ENCODE results near the gene C9orf152. TPM values are rescaled to one million over a fixed set of nuclear protein-coding genes. Genes with fewer than 3 reads are reported as not detected.

Gene C9orf152
- total RNA-seq, 1 donor from 2014 or later: not detected

GRCh38 chr9:110173322-110173642, 34.7 kb downstream of the C9orf152 start:
- H3K4me3 ChIP-seq (ENCODE audit: low read depth, low read length): no peak overlapping the region
- no peak for TF ChIP-seq CTCF (IDR thresholded peaks at IDR 0.05; ENCODE audit: insufficient read depth, low read length, poor library complexity, severe bottlenecking)

GRCh38 chr9:110170357-110171257, 37.4 kb downstream of the C9orf152 start:
- Histone ChIP-seq H3K4me3 (ENCODE audit: low read depth, low read length) (no peak overlapping the region), H3K36me3 (ENCODE audit: control insufficient read depth, insufficient read depth, low read length) (no peaks in the 10 kb centered on the region), H3K27me3 (ENCODE audit: control insufficient read depth, insufficient read depth, low read length) (no peaks in the 10 kb centered on the region)
- TF ChIP-seq CTCF (IDR thresholded peaks at IDR 0.05; ENCODE audit: insufficient read depth, low read length, poor library complexity, severe bottlenecking): no peak
- DNase-seq (ENCODE audit: low read depth): no peak

More at GRCh38 chr9:110173322-110173642, 34.7 kb downstream of the C9orf152 start:
- no peak for DNase-seq (ENCODE audit: low read depth)
- H3K36me3 ChIP-seq (ENCODE audit: control insufficient read depth, insufficient read depth, low read length): no peaks in the 10 kb centered on the region
- H3K27me3 ChIP-seq (ENCODE audit: control insufficient read depth, insufficient read depth, low read length): no peaks in the 10 kb centered on the region

GRCh38 chr9:110168486-110168885, 39.5 kb downstream of the C9orf152 start:
- Histone ChIP-seq H3K4me3 (ENCODE audit: low read depth, low read length) (no peak overlapping the region), H3K27me3 (ENCODE audit: control insufficient read depth, insufficient read depth, low read length) (no peaks in the 10 kb centered on the region), H3K36me3 (ENCODE audit: control insufficient read depth, insufficient read depth, low read length) (no peaks in the 10 kb centered on the region)
- no peak for DNase-seq (ENCODE audit: low read depth)
- no peak for TF ChIP-seq CTCF (IDR thresholded peaks at IDR 0.05; ENCODE audit: insufficient read depth, low read length, poor library complexity, severe bottlenecking)

- DNase-seq (ENCODE audit: low read depth): no peak
- TF ChIP-seq CTCF (IDR thresholded peaks at IDR 0.05; ENCODE audit: insufficient read depth, low read length, poor library complexity, severe bottlenecking): no peak
- Histone ChIP-seq H3K4me3 (ENCODE audit: low read depth, low read length) (no peak overlapping the region), H3K36me3 (ENCODE audit: control insufficient read depth, insufficient read depth, low read length) (no peaks in the 10 kb centered on the region), H3K27me3 (ENCODE audit: control insufficient read depth, insufficient read depth, low read length) (no peaks in the 10 kb centered on the region)
These were observed 46.0 kb downstream of the C9orf152 start for GRCh38 chr9:110161940-110162339.

- Histone ChIP-seq H3K36me3 (ENCODE audit: control insufficient read depth, insufficient read depth, low read length) (no peaks in the 10 kb centered on the region), H3K27me3 (ENCODE audit: control insufficient read depth, insufficient read depth, low read length) (no peaks in the 10 kb centered on the region), H3K4me3 (ENCODE audit: low read depth, low read length) (no peak overlapping the region)
- TF ChIP-seq CTCF (IDR thresholded peaks at IDR 0.05; ENCODE audit: insufficient read depth, low read length, poor library complexity, severe bottlenecking): no peak
- no peak for DNase-seq (ENCODE audit: low read depth)
These were observed 47.3 kb downstream of the C9orf152 start for GRCh38 chr9:110160685-110161084.

GRCh38 chr9:110160123-110160522, 47.8 kb downstream of the C9orf152 start:
- no peaks in the 10 kb centered on the region for H3K36me3 ChIP-seq (ENCODE audit: control insufficient read depth, insufficient read depth, low read length)

More at GRCh38 chr9:110160123-110160522, 47.8 kb downstream of the C9orf152 start:
- no peak for TF ChIP-seq CTCF (IDR thresholded peaks at IDR 0.05; ENCODE audit: insufficient read depth, low read length, poor library complexity, severe bottlenecking)
- no peak for DNase-seq (ENCODE audit: low read depth)
- Histone ChIP-seq H3K27me3 (ENCODE audit: control insufficient read depth, insufficient read depth, low read length) (no peaks in the 10 kb centered on the region), H3K4me3 (ENCODE audit: low read depth, low read length) (no peak overlapping the region)

All from kidney epithelial cell (primary cell).